Activated CD8-positive, alpha-beta memory T cell treated with anti-CD3 and anti-CD28 coated beads, Interleukin-2, amount 50 U/mL, for 24 hours (primary cell): ENCODE measurements around the gene AQP6.
"Not testable (repeated sequence)": the region's sequence is repeated elsewhere in the genome, so short reads cannot be mapped to it uniquely, and the experiment has no call there.

Experiments
- DNase-seq: peaks from one replicate; pipeline ENCODE4 v3.0.0-alpha.2; 2020; ENCODE audit errors: extremely low read depth

AQP6 gene

GRCh38 chr12:49969651-49970429, 2.9 kb upstream of the AQP6 start:
- no peak for DNase-seq

GRCh38 chr12:49970658-49971057, 2.1 kb upstream of the AQP6 start:
- DNase-seq, result no peak

- DNase-seq, result no peak
Observed at GRCh38 chr12:49971141-49971540, 1.6 kb upstream of the AQP6 start.

GRCh38 chr12:49972129-49972528, 618 bp upstream of the AQP6 start:
- DNase-seq, result no peak

GRCh38 chr12:49973361-49973830, 649 bp downstream of the AQP6 start:
- DNase-seq, result no peak

GRCh38 chr12:49974231-49974675, 1.5 kb downstream of the AQP6 start:
- no peak for DNase-seq

- DNase-seq, result no peak
Observed at GRCh38 chr12:49974677-49975317, 2.0 kb downstream of the AQP6 start.

GRCh38 chr12:49975318-49975761, 2.6 kb downstream of the AQP6 start:
- no peak for DNase-seq

- no peak for DNase-seq
Observed at GRCh38 chr12:49976557-49976956, 3.8 kb downstream of the AQP6 start.

GRCh38 chr12:49978125-49978524, 5.4 kb downstream of the AQP6 start:
- DNase-seq, result no peak

GRCh38 chr12:49979016-49979586, 6.4 kb downstream of the AQP6 start:
- DNase-seq, result no peak

- no peak for DNase-seq
Observed at GRCh38 chr12:49979791-49980190, 7.0 kb downstream of the AQP6 start.

- DNase-seq, result no peak
Observed at GRCh38 chr12:49980501-49981349, 8.0 kb downstream of the AQP6 start.

GRCh38 chr12:49982246-49983087, 9.7 kb downstream of the AQP6 start:
- DNase-seq, result no peak

GRCh38 chr12:49983892-49984291, 11.1 kb downstream of the AQP6 start:
- no peak for DNase-seq

GRCh38 chr12:49984476-49985359, 12.0 kb downstream of the AQP6 start:
- DNase-seq, result no peak

GRCh38 chr12:49985981-49986380, 13.2 kb downstream of the AQP6 start:
- no peak for DNase-seq

- DNase-seq, result not testable (repeated sequence)
Observed at GRCh38 chr12:49986476-49986875, 13.7 kb downstream of the AQP6 start.

GRCh38 chr12:49987625-49988303, 15.0 kb downstream of the AQP6 start:
- no peak for DNase-seq
